ENCODE data around the gene AKR1E2.

Gene AKR1E2

GRCh38 chr10:4868357-4868657, 42.3 kb downstream of the AKR1E2 start (continued):
- TF ChIP-seq CTCF (tag by site-specific recombination; IDR thresholded peaks at IDR 0.05) (no peak), ZBTB49 (tag by site-specific recombination; IDR thresholded peaks at IDR 0.05; ENCODE audit: low read depth) (no peak), YY1 (tag by site-specific recombination; IDR thresholded peaks at IDR 0.05) (no peak), ZNF157 (tag by site-specific recombination; IDR thresholded peaks at IDR 0.05) (no peak), ZSCAN30 (tag by site-specific recombination; IDR thresholded peaks at IDR 0.05) (no peak), GLI4 (tag by site-specific recombination; IDR thresholded peaks at IDR 0.05) (no peak), ZNF302 (tag by site-specific recombination; IDR thresholded peaks at IDR 0.05; ENCODE audit: low read depth) (no peak)

GRCh38 chr10:4882704-4883078, 56.7 kb downstream of the AKR1E2 start:
- H3K4me3 ChIP-seq (ENCODE audit: low read depth, low read length): no peak overlapping the region
- no peaks in the 10 kb centered on the region for H3K4me1 ChIP-seq (ENCODE audit: control insufficient read depth, insufficient read depth, low read length)
- TF ChIP-seq SCRT2 (tag by site-specific recombination; IDR thresholded peaks at IDR 0.05): no peak
- TF ChIP-seq ZNF248 (tag by site-specific recombination; IDR thresholded peaks at IDR 0.05): no peak
- TF ChIP-seq ZNF302 (tag by site-specific recombination; IDR thresholded peaks at IDR 0.05; ENCODE audit: low read depth): no peak
- TF ChIP-seq SP7 (tag by site-specific recombination; IDR thresholded peaks at IDR 0.05): no peak
- no peak for TF ChIP-seq REPIN1 (tag by site-specific recombination; IDR thresholded peaks at IDR 0.05; ENCODE audit: low read depth)
- no peak for TF ChIP-seq ZNF174 (tag by site-specific recombination; IDR thresholded peaks at IDR 0.05)
- TF ChIP-seq ZNF394 (tag by site-specific recombination; IDR thresholded peaks at IDR 0.05; ENCODE audit: borderline replicate concordance): no peak
- no peak for TF ChIP-seq ZNF114 (tag by site-specific recombination; IDR thresholded peaks at IDR 0.05)
- TF ChIP-seq ZBTB6 (tag by site-specific recombination; IDR thresholded peaks at IDR 0.05): no peak
- TF ChIP-seq ZNF239 (tag by site-specific recombination; IDR thresholded peaks at IDR 0.05): no peak
- no peak for TF ChIP-seq ZNF354C (tag by site-specific recombination; IDR thresholded peaks at IDR 0.05; ENCODE audit: borderline replicate concordance, low read depth)
- no peak for TF ChIP-seq KLF17 (tag by site-specific recombination; IDR thresholded peaks at IDR 0.05)
- no peak for TF ChIP-seq ZNF223 (tag by site-specific recombination; IDR thresholded peaks at IDR 0.05)
- TF ChIP-seq KLF7 (tag by site-specific recombination; IDR thresholded peaks at IDR 0.05; ENCODE audit: borderline replicate concordance): no peak
- TF ChIP-seq ELK4 (IDR thresholded peaks at IDR 0.05; ENCODE audit: borderline replicate concordance, low read depth, low read length): no peak
- TF ChIP-seq ZNF596 (tag by site-specific recombination; IDR thresholded peaks at IDR 0.05): no peak
- TF ChIP-seq ZNF350 (tag by site-specific recombination; IDR thresholded peaks at IDR 0.05): no peak
- no peak overlapping the region for H3K27ac ChIP-seq (ENCODE audit: extremely low read depth, low read depth, low read length)
- ChIA-PET CTCF (interaction anchor here (0.9 to 1.1 kb wide), 2 partner anchors 31 to 33 kb away, joined by 3 read pairs; no protein-coding TSS in a partner anchor), POLR2A (no interaction called here)
- no peaks in the 10 kb centered on the region for H3K36me3 ChIP-seq (ENCODE audit: control insufficient read depth in 2 of 2, insufficient read depth in 1 of 2, low read length in 2 of 2)
- no peaks in the 10 kb centered on the region for H3K9me3 ChIP-seq (ENCODE audit: control insufficient read depth, insufficient read depth, low read depth, low read length)

Data from HEK293 (cell line).